NOMO-1 treated with DMSO at 0.1 percent for 48 hours (cell line): ENCODE data around the gene RAB1A.

ENCODE experiments used
- DNase-seq: peaks from one replicate; lab custom pipeline; 2025; ENCODE audit not compliant: unreplicated experiment; lab: John Stamatoyannopoulos, UW

The RAB1A gene

DNA sequence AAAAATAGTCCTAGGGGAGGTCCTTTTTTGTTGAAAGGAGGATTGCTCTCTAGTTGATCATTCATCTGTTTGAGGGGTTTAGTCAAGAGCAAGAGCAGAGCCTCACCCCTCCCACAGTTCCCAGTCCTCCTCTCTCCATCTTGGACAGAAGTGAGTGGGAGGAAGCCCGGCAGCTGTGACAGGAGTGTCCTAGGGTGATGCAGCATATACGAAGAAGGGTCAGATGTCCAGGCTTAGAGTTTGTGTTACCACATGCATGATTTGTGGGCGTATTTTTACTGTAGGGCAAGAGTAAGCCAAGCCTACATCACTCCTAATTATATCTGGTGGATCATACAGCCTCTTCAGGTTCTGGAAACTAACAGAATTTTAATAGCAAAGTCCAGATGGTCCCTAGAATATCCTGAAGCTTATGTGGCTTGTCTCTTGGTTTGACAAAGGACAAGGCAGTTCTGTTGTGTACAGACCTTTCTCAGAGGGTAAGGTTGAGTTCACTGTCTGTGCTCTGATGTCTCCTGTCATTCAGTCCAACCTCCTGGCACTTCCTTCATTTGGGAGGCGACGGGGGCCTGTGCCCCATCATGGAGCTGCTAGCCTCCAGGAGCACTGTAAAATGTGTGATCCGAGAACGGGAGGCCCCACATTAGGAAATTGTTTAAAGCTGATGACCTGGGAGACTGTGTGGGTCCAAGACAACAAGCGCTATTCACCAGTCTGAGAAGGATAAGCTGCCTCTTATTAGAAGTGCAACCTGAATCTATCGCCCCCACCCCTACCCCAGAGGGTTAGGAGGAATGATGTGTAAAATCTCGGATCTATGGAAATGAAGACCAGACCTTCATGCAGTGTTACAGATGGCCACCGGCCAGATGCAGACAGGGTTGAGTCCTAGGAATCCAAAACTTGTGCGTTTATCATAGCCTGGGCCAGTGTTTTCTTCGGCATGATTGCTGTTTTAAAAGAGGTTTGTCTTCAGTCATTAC, 66.8 kb downstream of the RAB1A start:
- DNase-seq = no peak

GRCh38 chr2:65061910-65062339, 68.0 kb downstream of the RAB1A start:
- DNase-seq = no peak

DNA sequence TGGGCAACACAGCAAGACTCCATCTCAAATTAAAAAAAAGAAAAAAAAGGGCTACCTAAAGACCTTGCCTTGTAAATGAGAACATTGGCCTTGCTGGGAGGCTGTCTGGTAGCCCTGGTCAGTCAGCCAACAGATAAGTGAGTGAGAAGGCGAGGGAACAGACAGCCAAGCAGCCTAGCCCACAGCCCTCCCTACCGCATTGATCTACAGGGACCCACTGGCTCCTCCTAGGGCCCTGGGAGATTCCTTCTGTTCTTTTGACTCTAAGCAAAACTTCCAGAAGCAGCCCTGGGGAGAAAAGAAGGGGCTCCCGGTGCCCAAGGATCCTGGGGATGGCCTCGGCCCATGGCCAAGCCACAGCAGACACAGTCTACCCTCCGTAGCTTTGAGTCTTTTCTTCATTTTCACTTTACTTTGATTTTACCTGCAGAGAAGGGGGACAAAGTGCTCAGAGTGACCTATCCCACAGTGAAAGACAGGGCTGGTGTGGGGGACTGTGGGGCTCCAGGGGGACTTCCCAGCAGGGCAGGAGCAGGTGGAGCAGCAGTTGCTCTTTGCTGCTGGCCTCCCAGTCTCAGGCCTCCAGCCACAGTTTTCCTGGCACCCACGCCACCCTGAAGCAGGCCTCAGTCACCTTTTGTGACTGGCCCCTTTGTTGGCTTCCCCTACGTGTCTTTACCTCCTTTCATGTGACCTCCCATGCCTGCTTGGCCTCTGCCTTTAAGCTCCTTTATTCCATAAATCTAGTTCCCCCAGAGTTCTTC, 68.6 kb downstream of the RAB1A start:
- no peak for DNase-seq

- DNase-seq = no peak
Measured at GRCh38 chr2:65059071-65059470, 70.8 kb downstream of the RAB1A start.

GRCh38 chr2:65057391-65058052, 72.4 kb downstream of the RAB1A start:
- DNase-seq = peak; percentile 70

GRCh38 chr2:65057054-65057375, 72.9 kb downstream of the RAB1A start:
- no peak for DNase-seq

- peak; percentile 96 for DNase-seq
Measured at GRCh38 chr2:65056215-65057053, 73.5 kb downstream of the RAB1A start, which contains the start of gene CEP68. Gene CEP68, plus strand, starts transcription at chr2:65056416. Its CDS starts 13,029 bp downstream, at chr2:65069445.

GRCh38 chr2:65055422-65056214, 74.3 kb downstream of the RAB1A start:
- no peak for DNase-seq

GRCh38 chr2:65054749-65055421, 75.0 kb downstream of the RAB1A start:
- peak; percentile 43 for DNase-seq

GRCh38 chr2:65053199-65053598, 76.7 kb downstream of the RAB1A start:
- DNase-seq = peak; percentile 93

DNA sequence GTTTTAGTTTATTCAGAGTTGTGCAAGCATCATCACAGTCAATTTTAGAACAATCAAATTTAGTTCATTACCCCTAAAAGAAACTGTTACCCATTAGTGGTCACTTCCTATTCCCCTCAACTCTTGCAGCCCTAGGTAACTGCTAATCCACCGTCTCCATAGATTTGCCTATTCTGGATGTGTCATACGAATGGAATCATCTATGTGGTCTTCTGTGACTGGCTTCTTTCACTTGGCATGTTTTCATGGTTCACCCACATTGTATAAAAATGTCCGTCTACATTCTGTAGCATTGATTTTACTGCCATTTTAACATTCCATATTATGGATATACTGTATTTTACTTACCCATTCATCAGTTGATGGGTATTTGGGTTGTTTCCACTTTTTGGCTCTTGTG, 79.0 kb downstream of the RAB1A start:
- DNase-seq = no peak

DNA sequence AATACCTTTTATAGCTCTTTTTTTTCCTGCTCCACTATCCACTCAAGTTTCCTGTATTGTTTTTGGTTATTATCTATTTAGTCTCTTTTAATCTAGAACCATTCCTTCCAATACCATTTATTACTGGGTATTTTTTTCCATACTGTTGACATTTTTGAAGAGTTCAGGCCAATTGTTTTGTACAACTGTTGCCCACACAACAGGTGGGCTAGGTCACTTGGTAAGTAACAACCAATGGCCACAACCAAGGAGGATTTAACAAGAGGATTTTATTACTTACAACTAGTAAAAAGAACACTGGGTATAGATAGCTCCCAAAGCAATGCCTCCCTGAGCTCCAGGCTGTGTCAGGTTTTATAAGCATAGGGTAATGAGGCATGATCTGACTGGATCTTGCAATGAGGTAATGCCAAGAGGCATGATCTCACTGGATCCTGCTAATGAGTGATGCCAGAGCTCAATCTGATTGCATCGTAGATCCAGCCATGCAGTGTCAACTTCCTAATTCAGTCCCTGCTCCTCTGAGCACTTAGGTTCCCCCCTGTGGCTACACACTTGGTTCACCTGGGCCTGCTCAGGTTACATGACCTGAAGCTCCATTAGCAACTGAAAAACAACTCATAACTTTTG, 80.8 kb downstream of the RAB1A start:
- no peak for DNase-seq

- no peak for DNase-seq
Measured at GRCh38 chr2:65046633-65047407, 83.1 kb downstream of the RAB1A start.

DNA sequence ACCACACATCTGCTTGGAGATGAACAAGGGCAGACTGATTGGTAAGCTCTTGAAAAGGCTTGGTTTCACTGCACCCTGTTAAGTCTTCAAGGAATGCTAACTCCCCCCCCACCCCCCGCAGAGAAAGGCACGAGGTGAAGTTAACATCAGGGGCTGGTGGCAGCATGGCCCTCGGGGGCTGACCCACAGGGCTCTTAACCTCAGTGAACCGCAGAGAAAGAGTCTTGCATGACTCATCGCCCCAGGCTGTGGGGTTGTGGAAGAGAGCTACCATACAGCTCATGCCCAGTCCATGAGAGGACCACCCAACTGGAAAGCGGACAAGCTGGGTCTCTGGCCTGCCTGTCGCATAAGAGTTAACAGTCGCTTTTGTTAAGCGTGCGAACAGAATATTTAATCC, 84.3 kb downstream of the RAB1A start:
- no peak for DNase-seq

GRCh38 chr2:65044097-65044735, 85.7 kb downstream of the RAB1A start:
- no peak for DNase-seq

- no peak for DNase-seq
Measured at GRCh38 chr2:65043001-65043400, 86.9 kb downstream of the RAB1A start.
